SK-N-SH treated with all-trans-retinoic acid at 6 μM for 48 hours (cell line): ENCODE measurements around the gene CLCN3.

Experiments used
- ATAC-seq: fragments of 200-7000 bp; cut with Tn5 transposase; 3 replicates; pipeline ENCODE4 v1.9.1; 2020; ENCODE audit warnings: mild to moderate bottlenecking, moderate library complexity
- ARNTL ChIP-seq: fragments of 450-650 bp; formaldehyde crosslinking; IDR thresholded peaks from 2 replicates; pipeline ENCODE4 v1.5.0; 2020; ENCODE audit warnings: low read depth, mild to moderate bottlenecking, moderate library complexity, borderline replicate concordance
- BACH2 ChIP-seq: fragments of 250-450 bp; sonication (Bioruptor Pico); IDR thresholded peaks from 2 replicates; pipeline ENCODE4 v1.9.0; 2021; ENCODE audit warnings: mild to moderate bottlenecking, borderline replicate concordance
- CSDC2 ChIP-seq: fragments of 250-450 bp; sonication (Bioruptor Pico); IDR thresholded peaks from 2 replicates; pipeline ENCODE4 v1.5.0; 2020; ENCODE audit warnings: mild to moderate bottlenecking, moderate library complexity
- ESRRG ChIP-seq: fragments of 250-450 bp; sonication (Bioruptor Pico); IDR thresholded peaks from 2 replicates; pipeline ENCODE4 v1.6.1; 2021; ENCODE audit warnings: mild to moderate bottlenecking
- ISL1 ChIP-seq: fragments of 250-450 bp; sonication (Bioruptor Pico); IDR thresholded peaks from 2 replicates; pipeline ENCODE4 v2.1.2; 2022; ENCODE audit warnings: mild to moderate bottlenecking, moderate library complexity
- PPARA ChIP-seq: fragments of 250-450 bp; sonication (Bioruptor Pico); IDR thresholded peaks from 2 replicates; pipeline ENCODE4 v1.5.0; 2020; ENCODE audit warnings: mild to moderate bottlenecking, borderline replicate concordance
- RARB ChIP-seq: fragments of 250-450 bp; sonication (Bioruptor Pico); IDR thresholded peaks from 2 replicates; pipeline ENCODE4 v1.8.0; 2021; ENCODE audit warnings: mild to moderate bottlenecking, moderate library complexity
- SNAI2 ChIP-seq: fragments of 250-450 bp; sonication (Bioruptor Pico); IDR thresholded peaks from 2 replicates; pipeline ENCODE4 v1.5.0; 2020; ENCODE audit warnings: mild to moderate bottlenecking, moderate library complexity
- TCF4 ChIP-seq: fragments of 250-450 bp; sonication (Bioruptor Pico); IDR thresholded peaks from 2 replicates; pipeline ENCODE4 v1.8.0; 2021; ENCODE audit warnings: mild to moderate bottlenecking, moderate library complexity, borderline replicate concordance
- TOX ChIP-seq: fragments of 250-450 bp; sonication (Bioruptor Pico); IDR thresholded peaks from 2 replicates; pipeline ENCODE4 v1.8.0; 2021; ENCODE audit warnings: mild to moderate bottlenecking, moderate library complexity, borderline replicate concordance
- TSHZ2 ChIP-seq: fragments of 250-450 bp; sonication (Bioruptor Pico); IDR thresholded peaks from 2 replicates; pipeline ENCODE4 v1.5.0; 2020; ENCODE audit warnings: mild to moderate bottlenecking, moderate library complexity
- ZFP3 ChIP-seq: fragments of 250-450 bp; sonication (Bioruptor Pico); IDR thresholded peaks from 2 replicates; pipeline ENCODE4 v1.5.0; 2020; ENCODE audit warnings: mild to moderate bottlenecking, moderate library complexity
- ZFP30 ChIP-seq: fragments of 450-650 bp; formaldehyde crosslinking; IDR thresholded peaks from 2 replicates; pipeline ENCODE4 v1.5.0; 2022; ENCODE audit warnings: mild to moderate bottlenecking, moderate library complexity
- ZNF565 ChIP-seq: fragments of 450-650 bp; formaldehyde crosslinking; conservative IDR thresholded peaks from 2 replicates; pipeline ENCODE4 v1.5.0; 2020; ENCODE audit warnings: low read depth, mild to moderate bottlenecking, moderate library complexity
- ZNF70 ChIP-seq: fragments of 450-650 bp; formaldehyde crosslinking; IDR thresholded peaks from 2 replicates; pipeline ENCODE4 v1.5.0; 2020; ENCODE audit warnings: mild to moderate bottlenecking, moderate library complexity
- TF ChIP-seq, protein P1 (sequence below): fragments of 250-450 bp; sonication (Bioruptor Pico); IDR thresholded peaks from 2 replicates; pipeline ENCODE4 v1.5.1; 2020; ENCODE audit warnings: low read depth, mild to moderate bottlenecking, moderate library complexity
- TF ChIP-seq, protein P2 (sequence below): fragments of 250-450 bp; sonication (Bioruptor Pico); IDR thresholded peaks from 2 replicates; pipeline ENCODE4 v1.8.0; 2021; ENCODE audit warnings: low read depth, mild to moderate bottlenecking, moderate library complexity, borderline replicate concordance
- TF ChIP-seq, protein P3 (sequence below): fragments of 250-450 bp; sonication (Bioruptor Pico); IDR thresholded peaks from 2 replicates; pipeline ENCODE4 v1.8.0; 2020; ENCODE audit warnings: mild to moderate bottlenecking, moderate library complexity, borderline replicate concordance

Gene CLCN3

GRCh38 chr4:169625886-169626285, 5.5 kb downstream of the CLCN3 start:
- TF ChIP-seq TSHZ2 (CRISPR knock-in tag) (no peak), TCF4 (CRISPR knock-in tag) (no peak), ZFP30 (CRISPR knock-in tag) (no peak), ARNTL (CRISPR knock-in tag) (no peak)
- TF ChIP-seq, protein P1, sequence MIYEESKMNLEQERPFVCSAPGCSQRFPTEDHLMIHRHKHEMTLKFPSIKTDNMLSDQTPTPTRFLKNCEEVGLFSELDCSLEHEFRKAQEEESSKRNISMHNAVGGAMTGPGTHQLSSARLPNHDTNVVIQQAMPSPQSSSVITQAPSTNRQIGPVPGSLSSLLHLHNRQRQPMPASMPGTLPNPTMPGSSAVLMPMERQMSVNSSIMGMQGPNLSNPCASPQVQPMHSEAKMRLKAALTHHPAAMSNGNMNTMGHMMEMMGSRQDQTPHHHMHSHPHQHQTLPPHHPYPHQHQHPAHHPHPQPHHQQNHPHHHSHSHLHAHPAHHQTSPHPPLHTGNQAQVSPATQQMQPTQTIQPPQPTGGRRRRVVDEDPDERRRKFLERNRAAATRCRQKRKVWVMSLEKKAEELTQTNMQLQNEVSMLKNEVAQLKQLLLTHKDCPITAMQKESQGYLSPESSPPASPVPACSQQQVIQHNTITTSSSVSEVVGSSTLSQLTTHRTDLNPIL (CRISPR knock-in tag) = no peak
- TF ChIP-seq, protein P2, sequence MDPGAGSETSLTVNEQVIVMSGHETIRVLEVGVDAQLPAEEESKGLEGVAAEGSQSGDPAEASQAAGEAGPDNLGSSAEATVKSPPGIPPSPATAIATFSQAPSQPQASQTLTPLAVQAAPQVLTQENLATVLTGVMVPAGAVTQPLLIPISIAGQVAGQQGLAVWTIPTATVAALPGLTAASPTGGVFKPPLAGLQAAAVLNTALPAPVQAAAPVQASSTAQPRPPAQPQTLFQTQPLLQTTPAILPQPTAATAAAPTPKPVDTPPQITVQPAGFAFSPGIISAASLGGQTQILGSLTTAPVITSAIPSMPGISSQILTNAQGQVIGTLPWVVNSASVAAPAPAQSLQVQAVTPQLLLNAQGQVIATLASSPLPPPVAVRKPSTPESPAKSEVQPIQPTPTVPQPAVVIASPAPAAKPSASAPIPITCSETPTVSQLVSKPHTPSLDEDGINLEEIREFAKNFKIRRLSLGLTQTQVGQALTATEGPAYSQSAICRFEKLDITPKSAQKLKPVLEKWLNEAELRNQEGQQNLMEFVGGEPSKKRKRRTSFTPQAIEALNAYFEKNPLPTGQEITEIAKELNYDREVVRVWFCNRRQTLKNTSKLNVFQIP = no peak
- TF ChIP-seq, protein P3, sequence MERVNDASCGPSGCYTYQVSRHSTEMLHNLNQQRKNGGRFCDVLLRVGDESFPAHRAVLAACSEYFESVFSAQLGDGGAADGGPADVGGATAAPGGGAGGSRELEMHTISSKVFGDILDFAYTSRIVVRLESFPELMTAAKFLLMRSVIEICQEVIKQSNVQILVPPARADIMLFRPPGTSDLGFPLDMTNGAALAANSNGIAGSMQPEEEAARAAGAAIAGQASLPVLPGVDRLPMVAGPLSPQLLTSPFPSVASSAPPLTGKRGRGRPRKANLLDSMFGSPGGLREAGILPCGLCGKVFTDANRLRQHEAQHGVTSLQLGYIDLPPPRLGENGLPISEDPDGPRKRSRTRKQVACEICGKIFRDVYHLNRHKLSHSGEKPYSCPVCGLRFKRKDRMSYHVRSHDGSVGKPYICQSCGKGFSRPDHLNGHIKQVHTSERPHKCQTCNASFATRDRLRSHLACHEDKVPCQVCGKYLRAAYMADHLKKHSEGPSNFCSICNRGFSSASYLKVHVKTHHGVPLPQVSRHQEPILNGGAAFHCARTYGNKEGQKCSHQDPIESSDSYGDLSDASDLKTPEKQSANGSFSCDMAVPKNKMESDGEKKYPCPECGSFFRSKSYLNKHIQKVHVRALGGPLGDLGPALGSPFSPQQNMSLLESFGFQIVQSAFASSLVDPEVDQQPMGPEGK (CRISPR knock-in tag) = no peak
- no peak for ATAC-seq

DNA sequence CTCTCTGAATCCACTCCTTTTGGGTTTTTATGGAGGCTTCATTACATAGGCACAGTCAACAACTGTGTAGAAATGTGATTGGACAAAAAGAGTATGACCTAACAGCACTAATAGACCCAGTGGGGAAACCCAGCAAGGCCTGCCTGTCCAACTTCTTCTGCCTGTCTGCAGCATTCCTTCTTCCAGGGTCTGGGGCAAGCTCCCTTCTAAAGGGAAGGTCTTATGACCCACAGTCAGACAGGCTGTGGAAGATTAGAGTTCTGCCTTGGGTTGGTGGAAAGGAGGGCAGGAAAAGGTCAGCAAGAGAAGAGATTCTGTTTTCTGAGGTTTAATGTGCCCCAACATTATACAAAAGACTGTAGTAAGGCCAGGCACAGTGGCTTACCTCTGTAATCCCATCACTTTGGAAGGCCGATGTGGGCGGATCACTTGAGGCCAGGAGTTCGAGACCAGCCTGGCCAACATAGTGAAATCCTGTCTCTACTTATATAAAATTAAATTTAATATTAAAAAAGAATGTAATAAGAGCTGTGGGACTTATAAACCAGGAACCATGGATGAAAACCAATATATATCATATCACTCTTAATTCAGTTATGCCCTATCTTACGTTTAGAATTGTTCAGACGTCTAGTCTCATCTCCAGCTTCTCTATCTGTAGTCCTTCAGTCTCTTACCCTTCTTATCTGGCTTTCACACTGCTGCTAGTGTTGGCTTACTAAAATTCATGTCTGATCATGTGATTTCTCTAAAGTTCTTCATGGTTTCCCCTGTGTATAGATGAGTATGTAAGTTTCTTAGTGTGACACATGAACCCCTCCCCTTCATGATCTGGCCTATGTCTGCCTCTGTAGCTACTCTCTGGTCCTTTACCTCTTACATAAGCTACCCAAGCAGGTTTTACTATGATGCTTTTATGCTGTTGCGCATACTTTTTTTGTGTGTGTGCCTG, 6.2 kb downstream of the CLCN3 start:
- ATAC-seq = no peak
- TF ChIP-seq CSDC2 = no peak
- TF ChIP-seq ZFP30 (CRISPR knock-in tag) = no peak
- no peak for TF ChIP-seq PPARA (CRISPR knock-in tag)
- no peak for TF ChIP-seq ISL1
- TF ChIP-seq ESRRG (CRISPR knock-in tag) = no peak
- TF ChIP-seq TSHZ2 (CRISPR knock-in tag) = no peak
- TF ChIP-seq ARNTL (CRISPR knock-in tag) = no peak
- no peak for TF ChIP-seq ZFP3
- no peak for TF ChIP-seq ZNF565 (CRISPR knock-in tag)
- TF ChIP-seq BACH2 (CRISPR knock-in tag) = no peak
- TF ChIP-seq SNAI2 (CRISPR knock-in tag) = no peak
- no peak for TF ChIP-seq ZNF70 (CRISPR knock-in tag)
- TF ChIP-seq, protein P1 (CRISPR knock-in tag) = no peak
- TF ChIP-seq, protein P3 (CRISPR knock-in tag) = no peak
- no peak for TF ChIP-seq RARB (CRISPR knock-in tag)
- TF ChIP-seq TOX (CRISPR knock-in tag) = no peak
